Islet precursor cell (in vitro differentiated cells): ENCODE measurements around the gene EPB41.
"Not testable (repeated sequence)": the region's sequence is repeated elsewhere in the genome, so short reads cannot be mapped to it uniquely, and the experiment has no call there.

Experiments used
- DNase-seq: peaks from one replicate; pipeline ENCODE4 v3.0.0-alpha.2; 2018

EPB41 gene

DNA sequence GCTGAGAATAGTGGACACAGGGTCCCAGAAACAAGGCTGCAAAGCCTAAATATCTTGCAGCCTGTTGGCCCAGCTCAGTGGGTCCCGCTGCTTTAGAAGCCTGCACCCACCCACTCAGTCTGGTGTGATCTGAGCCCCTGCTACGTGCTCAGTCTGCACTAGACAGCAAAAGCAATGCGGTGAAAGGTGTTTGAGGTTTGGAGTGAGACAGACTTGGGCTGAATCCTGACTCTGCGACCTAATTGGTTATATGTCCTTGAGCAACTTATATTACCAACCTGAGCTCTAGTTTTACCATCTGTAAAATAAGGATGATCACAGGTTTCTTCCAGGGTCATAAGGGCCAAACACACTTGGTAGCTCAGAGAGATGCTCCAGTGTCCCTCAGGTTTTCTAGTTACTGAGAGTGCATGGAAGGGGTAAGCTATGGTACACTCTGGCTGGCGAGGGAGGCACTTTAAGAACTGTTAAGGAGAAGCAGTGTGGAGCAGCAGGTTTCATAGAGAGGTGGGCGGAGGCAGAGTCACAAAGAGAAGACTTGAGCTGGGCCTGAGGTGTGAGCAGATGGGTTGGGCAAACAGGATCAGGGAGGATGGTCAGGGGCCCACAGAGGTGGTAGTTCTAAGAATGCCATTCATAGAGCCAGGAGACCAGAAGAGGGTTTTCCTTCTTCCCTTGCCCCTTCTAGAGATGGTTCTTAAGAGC, 199.2 kb downstream of the EPB41 start:
- no peak for DNase-seq

DNA sequence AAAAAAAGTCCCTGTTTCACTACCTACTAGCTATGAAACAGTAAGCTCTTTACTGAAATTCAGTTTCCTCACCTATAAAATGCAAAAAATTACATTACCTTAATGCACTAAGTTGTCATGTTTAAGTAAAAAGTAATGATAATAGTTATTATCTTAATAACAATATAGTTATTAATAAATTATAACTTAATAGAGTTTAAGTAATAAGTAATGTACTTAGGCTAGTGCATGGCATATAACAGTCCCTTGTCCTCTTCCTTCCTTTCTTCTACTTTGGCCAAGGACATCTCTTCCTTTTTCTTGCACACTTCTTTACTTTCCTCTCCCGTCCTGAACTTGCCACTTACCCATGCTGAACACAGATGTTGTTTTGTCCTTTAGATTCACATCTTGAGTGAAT, 200.3 kb downstream of the EPB41 start:
- no peak for DNase-seq

DNA sequence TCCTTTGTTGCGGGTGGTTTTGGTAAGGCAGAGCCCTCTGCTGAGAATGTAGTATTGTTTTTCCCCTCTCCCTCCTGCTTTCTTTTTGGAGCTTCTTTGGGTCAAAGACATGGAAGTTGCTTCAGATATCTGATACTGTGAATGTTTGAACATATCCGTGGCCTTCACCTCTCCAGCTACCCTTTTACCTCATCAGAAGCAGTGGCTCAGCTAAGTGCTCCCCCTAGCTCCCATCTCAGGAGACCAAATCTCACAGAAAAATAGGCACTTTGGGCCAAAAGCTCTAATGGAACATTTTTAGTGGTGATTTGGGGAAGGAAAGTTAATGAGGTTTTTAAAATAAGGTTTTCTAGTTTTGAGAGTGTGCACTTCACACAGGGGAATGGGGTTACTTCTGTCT, 203.0 kb downstream of the EPB41 start:
- DNase-seq, result no peak

DNA sequence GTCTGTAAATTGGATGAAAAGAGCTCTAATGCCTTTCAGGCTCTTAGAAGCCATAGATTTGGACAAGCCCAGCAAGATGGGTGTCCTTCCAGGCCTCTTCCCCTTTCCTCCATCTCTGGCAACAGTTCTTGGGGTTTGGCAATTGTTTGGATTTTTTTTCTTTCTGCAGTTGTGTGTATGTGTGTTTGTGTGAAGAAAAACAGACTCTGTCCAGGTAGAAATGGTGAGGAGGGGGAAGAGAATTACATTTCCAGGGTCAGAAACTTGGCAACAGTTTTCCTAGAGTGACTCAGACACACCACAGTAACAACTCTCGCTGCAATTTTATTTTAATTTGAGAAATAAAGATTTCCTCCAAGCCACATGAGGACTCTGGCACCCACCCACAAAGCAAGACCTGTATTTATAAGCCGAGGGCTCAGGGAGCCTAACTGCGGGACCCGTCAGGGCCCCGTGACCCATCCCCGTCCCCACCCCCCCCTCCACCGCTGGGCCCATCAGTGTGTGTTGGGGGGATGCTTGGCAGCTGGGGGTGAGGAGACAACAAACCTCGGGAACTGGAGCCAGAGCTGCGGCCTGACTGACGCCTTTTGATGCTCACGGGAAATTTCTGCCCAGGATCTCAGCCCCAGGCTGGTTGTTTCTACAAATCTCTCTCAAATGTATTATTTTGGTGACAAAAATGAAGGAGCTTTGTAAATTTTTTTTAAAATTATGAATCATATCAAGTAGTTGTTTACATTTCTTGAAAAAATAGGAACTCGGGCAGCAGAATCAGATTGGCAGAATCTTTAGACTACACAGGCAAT, 205.0 kb downstream of the EPB41 start:
- no peak for DNase-seq

DNA sequence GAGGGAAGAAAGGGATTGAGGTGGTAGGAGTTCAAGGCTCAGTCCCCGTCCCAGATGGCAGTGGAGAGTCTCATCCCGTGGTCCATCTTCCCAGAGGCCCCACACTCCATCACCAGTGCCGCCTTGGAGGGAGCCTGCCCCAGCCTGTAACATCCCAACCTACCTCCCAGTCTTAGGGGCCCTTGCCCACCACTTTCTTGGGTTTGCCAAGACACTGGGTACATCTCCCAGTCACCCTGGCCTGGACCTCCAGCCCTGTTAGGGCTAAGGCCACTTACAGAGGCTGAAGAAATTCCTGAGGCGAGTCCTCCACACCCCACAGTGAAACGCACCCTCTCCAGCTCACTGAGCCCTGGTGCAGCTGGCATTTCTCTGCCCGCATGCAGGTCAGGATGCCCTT, 206.0 kb downstream of the EPB41 start:
- no peak for DNase-seq

DNA sequence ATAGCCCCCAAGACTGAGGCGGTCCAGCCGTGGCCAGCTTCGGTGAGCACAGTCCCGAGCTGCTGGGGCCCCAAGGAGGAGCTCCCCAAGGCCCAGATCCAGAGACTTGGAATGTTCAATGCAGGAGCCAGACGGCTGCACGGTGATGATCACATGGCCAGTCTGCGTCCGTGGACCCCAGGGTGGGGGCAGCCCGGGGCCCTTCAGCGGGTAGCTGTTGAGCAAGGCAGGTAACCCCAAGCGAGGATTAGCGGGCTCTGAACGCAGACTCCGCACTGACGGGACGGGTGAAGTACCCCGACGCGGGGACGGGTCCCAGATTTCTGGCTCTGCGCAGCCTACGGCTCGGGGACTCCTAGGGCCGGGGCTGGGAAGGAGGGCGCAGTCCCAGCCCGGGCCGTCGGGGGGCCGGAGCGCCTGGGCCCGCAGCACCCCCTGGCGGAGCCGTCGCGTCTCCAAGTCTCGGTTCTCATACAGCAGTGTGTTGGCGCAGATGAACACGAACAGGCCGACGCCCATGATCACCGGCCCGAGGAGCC, 206.6 kb downstream of the EPB41 start:
- DNase-seq, result peak; percentile 85

DNA sequence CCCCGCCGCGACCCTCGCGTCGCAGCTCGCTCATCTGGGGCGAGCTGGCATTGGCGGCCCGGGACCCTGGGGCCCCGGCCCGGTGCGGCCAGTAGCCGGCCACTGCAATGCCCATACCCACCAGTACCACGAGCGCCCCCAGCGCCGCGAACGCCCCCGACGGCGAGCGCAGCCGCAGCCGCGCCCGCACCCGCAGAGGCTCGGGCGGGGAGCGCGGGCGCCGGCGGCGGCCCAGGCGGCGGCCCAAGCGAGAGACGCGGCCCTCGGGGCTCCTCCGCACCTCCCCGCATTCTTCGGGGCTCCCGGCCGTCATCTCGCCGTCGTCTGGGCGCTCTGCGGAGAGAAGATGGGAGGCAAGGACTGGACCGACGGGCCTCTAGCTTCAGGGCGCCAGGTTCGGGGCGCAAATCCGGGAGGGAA, 207.2 kb downstream of the EPB41 start:
- DNase-seq, result peak; percentile 69

DNA sequence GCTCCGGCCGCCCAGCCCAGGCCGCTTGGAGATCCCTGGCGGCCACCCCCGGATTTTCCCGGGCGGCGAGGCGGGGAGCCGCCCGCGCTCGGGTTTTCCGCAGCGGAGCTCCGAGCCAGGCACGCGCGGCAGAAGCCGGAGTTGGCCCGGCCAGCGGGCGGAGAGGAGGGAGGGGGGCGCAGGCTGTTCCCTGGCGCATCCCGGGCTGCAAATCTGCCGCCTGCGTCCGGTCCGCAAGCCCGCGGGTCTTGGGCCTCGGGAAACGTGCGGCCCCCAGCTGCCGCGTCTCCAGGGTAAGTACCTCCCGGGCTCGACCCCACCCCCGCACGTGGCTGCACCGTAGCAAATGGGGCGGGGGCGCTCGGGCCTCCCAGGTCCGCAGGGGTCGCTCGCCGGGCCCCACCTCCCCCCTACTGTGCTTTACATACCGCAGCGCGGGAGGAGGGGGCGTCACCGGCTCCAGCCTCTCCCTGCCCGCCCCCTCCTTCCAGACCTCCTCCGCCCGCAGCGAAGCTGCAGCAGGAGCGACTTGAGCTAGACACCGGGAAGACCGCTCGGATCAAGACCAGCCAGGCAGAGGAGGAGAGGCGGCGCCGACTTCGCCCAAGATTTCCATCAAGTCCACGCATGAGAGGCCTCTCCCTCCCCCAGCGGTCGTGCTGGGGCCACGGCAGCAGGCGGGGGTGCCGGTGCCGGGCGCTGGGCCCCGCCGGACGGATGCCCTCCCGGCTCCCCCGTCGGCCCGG, 207.7 kb downstream of the EPB41 start:
- DNase-seq, result peak; percentile 92

DNA sequence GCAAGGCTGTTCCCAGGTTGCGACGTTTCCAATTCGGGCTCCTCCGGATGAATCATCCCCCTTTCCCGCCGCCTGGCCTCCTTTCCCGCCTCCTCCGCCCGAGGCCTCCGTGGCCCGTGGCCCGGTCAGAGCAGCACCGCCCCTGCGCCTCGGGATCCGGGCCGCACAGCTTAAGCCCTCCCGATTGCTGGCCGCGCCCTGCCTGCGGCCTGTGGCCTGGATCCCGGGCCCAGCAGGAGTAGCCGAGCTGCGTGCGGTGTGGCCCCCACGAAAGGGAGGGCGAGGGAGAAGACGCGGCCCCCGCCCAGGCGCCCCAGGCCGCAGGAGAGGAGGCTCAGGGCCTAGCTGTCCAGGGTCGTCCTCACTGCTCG, 208.3 kb downstream of the EPB41 start:
- peak; percentile 79 for DNase-seq

DNA sequence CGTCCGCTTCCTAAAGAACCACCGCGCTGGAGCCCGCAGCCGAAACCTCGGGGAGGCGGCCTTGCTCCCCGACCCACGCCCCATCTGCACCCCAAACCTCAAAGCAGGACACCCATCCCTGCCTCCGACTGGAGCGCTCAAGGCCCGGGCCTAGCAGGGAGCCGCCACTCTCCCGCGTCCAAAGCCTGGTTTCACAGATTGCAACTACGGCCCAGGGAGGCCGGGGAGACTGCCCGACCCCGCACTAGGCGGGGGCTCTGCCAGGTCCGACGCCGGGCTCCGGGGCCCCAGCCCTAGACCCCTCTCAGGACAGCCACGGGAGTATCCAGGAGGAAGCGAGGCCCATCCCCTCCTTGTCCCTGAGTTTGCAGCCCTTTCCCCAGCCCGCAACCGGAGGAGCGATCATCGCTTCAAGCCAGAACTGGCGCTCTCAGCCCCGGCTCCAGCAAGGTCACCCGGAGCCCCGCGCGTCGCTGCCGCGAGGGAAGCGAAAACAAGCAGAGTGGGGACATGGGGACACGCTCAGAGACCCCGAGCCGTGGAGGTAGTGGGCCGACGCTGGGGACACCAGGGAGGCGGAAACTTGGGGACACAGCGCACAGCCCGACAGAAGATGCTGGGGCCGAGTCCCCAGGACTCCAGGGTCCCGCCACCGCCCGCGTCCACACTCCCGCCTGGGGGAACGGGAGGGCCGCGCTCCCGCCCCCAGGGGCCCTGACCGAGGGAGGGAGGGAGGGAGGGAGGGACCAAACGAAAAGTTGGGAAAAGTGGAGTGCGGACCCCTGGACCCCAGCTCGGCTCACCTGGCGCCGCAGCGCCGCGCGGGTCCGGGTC, 208.9 kb downstream of the EPB41 start:
- DNase-seq, result peak; percentile 71

DNA sequence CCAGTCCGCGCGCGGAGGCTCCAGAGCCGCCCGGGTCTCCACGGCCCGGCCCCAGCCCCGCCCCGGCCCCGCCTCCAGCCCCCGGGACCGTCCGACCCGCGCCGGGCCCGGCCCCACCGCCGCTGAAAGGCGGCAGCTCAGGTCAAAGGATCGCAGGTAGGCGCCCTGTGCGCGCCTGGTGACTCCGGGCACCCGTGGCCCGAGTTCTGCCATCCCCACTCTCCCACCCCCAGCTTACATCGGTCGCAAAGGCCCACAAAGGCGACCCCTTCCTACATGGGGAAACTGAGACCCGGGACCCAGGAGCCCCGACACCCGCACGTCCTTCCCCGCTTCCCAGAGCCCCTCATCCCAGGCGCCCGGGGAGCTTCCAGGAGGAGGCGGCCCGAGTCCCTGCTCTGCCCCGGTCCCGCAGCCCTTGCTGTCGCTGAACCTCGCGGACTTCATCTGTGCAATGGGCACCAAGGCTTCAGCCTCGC, 209.6 kb downstream of the EPB41 start, which contains the start of gene TMEM200B:
TSS of gene TMEM200B (minus strand) at position 17 of the 479 bp plus-strand sequence. CDS start 2,075 bp downstream, outside the sequence.
- no peak for DNase-seq

DNA sequence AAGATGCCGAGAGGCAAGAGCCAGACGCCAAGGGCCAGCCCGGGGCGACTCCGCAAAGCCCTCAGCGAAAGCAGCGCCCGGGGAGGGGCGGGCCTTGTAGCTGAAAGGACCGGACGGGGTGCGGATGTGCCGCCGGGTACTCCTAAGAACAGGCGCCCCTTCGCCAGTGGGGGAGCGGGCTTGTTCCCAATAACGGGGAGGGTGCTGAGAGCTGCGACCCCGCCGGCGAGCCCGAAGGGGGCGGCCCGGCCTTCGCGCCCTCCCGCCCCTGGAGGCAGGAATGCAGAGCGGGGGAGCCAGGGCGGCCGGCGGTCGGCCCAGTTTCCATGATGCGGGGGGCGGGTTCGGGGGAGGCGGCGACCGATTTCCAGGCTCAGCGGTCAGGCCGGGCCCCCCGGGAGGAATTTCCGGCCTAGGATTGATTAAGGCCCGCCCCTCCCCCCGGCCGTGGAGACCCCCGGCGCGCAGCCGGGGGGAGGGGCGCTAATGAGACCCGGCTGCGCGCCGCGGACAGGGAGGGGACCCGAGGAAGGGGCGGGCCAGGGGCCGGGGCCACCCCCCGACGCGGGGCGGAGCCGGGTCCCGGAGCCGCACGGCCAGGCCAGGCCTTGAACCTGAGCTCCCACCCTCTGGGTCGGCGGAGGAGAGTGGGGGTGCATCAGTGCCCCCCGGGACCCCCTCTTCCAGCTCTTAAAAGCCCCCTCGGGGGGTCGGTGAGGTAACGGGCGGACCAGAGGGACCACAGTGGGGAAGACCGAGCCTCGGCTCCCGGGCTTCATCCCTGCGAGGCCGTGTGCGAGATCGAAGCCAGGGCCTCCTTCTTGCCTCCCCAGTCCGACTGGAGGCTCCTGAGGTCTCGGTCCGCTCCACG, 210.2 kb downstream of the EPB41 start:
- DNase-seq, result peak; percentile 94

DNA sequence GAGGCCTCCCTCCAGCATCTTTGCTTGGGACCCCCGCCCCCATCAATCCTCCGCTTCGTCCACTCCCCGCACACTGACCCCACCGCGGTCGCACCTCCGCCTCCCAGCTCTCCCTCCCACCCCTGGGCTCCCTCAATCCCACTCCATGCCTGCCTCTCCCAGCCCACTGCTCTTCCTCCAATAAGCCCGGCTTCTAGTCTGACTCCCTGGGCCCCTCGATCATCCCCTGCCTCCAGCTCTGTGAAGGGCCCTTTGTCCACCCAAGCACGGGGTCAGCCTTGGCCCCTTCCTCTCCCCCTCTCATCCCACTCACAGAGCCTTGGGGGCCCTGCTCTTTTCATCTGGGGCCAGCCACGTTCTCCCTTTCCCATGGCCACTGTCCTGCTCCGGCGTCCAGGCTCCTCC, 210.9 kb downstream of the EPB41 start:
- DNase-seq, result peak; percentile 55

DNA sequence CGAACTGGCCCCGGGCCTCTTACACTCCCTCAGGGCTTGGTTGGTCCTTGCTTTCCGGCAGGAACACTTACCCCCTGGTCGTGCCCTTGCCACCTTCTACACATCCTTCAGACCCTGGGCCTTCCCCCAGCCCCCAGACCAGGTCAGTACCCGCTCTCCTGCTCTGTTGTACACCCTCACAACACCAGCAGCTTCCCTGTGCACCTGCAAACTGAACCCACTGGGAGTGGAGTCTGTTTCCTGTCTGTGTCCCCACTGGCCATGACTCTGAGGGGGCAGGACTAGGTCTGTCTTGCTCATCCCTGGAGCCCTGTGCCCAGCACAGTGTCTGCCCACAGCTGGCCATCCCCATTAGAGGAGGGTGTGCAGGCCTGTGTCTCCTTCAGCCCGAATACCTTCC, 211.4 kb downstream of the EPB41 start:
- DNase-seq, result no peak

DNA sequence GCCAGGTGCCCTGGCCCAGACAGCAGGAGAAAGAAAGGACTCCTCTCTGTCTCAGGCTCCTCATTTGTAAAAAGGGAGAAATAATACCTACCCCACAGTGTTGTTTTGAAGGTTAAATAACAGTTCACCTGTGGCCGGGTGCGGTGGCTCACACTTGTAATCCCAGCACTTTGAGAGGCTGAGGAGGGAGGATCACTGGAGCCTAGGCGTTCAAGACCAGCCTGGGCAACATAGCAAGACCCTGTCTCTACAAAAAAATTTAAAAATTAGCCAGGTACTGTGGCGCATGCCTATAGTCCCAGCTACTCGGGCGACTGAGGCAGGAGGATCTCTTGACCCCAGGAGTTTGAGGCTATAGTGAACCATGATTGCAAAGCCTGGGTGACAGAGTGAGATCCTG, 211.8 kb downstream of the EPB41 start:
- no peak for DNase-seq

DNA sequence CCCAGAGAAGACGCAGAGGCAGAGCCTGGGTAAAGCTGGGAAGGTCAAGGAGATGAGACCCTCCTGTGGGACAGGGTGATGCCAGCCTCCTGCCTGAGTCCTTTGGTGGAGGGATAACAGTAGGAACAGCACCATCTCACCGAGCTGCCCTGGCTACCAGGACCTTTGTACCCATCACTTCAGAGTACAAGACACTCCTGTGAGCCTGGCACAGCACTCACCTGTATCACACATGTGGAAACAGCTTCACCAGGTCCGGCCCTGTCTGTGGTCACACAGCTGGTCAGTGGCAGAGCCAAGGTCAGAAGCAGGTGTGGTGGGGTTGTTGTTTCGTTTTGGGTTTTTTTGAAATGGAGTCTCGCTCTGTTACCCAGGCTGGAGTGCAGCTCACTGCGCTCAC, 214.4 kb downstream of the EPB41 start:
- DNase-seq, result no peak

DNA sequence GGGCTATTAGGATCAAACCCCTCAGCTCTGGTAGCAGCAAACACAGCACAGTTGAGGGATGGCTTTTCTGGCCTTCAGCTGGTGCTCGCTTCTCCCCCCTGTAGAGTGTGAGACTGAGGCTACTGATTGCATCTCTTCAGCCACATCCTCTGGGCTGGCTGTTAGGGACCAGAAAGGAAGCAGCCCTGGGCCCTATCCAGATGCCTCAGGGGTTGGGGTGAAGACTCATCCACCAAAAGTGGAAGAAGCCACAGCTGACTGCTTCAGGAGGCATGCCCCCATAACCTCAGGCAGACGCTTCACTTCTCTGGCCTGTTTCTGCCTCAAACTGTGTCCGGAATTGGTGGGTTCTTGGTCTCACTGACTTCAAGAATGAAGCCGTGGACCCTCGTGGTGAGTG, 215.5 kb downstream of the EPB41 start:
- DNase-seq, result no peak

DNA sequence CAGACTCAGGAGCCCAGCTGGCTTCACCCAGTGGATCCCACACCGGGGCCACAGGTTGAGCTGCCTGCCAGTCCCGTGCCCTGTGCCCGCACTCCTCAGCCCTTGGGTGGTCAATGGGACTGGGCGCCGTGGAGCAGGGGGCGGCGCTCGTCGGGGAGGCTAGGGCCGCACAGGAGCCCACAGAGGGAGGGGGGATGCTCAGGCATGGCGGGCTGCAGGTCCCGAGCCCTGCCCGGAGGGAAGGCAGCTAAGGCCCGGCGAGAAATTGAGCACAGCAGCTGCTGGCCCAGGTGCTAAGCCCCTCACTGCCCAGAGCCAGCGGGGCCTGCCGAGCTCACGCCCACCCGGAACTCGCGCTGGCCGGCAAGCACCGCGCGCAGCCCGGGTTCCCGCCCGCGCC, 216.7 kb downstream of the EPB41 start:
- not testable (repeated sequence) for DNase-seq

DNA sequence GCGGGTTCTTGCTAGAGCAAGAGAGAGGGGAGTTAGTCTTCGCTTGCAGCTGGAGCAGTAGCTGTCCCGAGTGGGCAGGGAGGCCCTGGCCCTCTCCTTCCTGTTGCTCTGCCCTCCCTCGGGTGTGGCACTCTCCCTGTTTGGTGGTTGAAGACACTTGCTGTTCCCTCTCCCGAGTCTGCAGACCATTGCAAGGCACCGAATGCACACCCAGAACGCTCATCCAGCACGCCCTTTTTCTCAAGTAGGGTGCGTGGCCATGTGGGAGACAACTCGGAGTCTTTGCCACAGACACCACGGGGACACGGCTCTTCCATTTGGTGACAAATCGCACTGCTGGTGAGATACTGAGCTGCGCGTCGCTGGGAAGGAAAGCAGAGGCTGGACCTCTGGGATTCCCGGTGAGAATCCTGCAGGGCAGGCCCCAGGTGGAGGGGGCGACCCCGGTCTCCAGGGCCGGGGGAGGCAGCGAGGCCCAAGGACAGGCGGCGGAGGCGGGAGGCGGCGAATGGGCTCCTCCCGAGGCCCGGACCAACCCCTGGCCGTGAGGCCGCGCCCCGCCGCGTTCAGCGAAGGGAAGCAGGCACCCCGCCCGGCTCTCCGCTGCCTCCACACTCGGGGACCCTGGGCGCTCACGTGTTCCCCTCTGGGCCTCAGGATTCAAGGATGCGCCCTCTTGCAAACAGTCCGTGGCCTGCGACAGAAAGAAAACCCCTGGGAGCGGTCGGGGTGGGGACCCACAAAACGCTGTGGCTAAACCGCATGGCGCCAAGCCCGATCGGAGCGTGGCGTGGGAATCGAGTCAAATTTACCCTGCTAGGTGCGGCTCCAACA, 219.7 kb downstream of the EPB41 start:
- no peak for DNase-seq

DNA sequence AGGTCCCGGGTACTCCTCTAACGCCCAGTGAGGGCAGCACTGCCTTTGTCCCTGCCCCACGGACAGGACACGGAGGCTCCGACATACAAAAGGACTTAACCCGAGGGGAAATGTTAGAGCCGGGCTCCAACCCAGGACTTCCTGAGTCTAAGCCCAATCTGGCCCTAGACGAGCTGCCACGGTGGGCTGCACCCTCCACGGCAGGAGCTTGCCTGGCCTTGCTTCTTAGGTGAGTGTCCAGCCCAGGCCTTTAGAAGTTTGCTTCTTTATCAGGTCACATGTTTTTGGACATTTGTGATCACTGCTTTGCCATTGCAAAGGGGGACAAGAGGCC, 220.3 kb downstream of the EPB41 start:
- DNase-seq, result peak; percentile 52
